AG10803 (cell line): ENCODE measurements around the gene ZXDA.

ENCODE experiments used
- DNase-seq: peaks from one replicate; pipeline ENCODE4 v3.0.0; 2010; ENCODE audit warnings: low read depth
- H3K4me3 ChIP-seq: 2 replicates; pipeline ENCODE4 v1.5.1; 2011; ENCODE audit warnings: mild to moderate bottlenecking, low read length, control low read depth
- TF ChIP-seq, protein P1 (sequence below): conservative IDR thresholded peaks from 2 replicates; pipeline ENCODE4 v1.5.1; 2011; ENCODE audit warnings: mild to moderate bottlenecking, low read length, control low read depth, inconsistent platforms

ZXDA gene, protein sequence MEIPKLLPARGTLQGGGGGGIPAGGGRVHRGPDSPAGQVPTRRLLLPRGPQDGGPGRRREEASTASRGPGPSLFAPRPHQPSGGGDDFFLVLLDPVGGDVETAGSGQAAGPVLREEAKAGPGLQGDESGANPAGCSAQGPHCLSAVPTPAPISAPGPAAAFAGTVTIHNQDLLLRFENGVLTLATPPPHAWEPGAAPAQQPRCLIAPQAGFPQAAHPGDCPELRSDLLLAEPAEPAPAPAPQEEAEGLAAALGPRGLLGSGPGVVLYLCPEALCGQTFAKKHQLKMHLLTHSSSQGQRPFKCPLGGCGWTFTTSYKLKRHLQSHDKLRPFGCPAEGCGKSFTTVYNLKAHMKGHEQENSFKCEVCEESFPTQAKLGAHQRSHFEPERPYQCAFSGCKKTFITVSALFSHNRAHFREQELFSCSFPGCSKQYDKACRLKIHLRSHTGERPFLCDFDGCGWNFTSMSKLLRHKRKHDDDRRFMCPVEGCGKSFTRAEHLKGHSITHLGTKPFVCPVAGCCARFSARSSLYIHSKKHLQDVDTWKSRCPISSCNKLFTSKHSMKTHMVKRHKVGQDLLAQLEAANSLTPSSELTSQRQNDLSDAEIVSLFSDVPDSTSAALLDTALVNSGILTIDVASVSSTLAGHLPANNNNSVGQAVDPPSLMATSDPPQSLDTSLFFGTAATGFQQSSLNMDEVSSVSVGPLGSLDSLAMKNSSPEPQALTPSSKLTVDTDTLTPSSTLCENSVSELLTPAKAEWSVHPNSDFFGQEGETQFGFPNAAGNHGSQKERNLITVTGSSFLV

DNA sequence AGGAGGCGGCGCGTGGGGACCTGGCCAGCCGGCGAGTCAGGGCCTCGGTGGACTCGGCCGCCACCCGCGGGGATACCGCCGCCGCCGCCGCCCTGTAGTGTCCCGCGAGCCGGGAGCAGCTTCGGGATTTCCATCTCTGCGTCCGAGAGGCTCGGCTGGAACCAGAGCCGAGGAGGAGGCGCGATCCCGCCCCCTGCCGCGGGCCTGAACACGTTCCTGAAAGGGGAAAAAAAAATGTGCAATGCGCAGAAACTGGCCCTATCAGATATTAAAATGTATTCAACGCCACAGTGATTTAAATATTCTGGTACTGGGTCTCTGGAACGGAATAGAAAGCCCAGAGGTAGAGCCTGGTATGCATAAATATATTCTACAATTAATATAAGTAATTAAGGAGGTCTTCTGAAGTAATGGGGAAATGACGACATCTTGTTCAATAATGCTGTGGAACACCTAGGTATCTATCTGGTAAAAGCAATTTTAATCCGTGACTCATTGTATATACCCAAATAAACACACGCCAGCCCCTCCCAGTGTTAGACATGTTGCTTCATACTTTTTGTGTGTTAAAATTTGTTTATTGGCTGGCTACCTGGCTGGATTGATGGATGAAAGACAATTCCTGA lies at the start of gene ZXDA:
TSS of gene ZXDA (minus strand) at position 172 of the 626 bp plus-strand sequence. CDS start at position 134, 38 bp downstream.
- peak within 1 kb of the TSS; percentile 52 for H3K4me3 ChIP-seq
- peak; percentile 25 for DNase-seq

DNA sequence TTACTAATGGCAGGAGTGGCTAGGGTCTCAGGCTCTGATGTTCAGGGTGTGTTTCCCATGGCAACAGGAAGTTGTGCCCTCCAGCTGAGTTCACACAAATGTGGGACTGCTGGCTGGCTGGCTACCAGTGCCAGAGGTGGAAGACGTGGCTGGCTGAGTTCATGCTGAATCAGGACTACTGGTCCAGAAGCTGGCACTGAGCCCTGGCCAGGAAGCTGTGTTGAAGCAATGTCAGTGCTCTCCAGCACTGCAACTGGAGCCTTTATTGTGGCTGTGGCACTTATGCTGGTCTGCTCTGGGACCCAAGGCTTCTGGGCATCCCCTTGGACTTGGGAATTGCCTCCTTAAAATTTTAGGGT lies 42.0 kb upstream of the ZXDA start:
- DNase-seq, result no peak
- no peak overlapping the region for H3K4me3 ChIP-seq
- TF ChIP-seq, protein P1, sequence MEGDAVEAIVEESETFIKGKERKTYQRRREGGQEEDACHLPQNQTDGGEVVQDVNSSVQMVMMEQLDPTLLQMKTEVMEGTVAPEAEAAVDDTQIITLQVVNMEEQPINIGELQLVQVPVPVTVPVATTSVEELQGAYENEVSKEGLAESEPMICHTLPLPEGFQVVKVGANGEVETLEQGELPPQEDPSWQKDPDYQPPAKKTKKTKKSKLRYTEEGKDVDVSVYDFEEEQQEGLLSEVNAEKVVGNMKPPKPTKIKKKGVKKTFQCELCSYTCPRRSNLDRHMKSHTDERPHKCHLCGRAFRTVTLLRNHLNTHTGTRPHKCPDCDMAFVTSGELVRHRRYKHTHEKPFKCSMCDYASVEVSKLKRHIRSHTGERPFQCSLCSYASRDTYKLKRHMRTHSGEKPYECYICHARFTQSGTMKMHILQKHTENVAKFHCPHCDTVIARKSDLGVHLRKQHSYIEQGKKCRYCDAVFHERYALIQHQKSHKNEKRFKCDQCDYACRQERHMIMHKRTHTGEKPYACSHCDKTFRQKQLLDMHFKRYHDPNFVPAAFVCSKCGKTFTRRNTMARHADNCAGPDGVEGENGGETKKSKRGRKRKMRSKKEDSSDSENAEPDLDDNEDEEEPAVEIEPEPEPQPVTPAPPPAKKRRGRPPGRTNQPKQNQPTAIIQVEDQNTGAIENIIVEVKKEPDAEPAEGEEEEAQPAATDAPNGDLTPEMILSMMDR, result no peak

DNA sequence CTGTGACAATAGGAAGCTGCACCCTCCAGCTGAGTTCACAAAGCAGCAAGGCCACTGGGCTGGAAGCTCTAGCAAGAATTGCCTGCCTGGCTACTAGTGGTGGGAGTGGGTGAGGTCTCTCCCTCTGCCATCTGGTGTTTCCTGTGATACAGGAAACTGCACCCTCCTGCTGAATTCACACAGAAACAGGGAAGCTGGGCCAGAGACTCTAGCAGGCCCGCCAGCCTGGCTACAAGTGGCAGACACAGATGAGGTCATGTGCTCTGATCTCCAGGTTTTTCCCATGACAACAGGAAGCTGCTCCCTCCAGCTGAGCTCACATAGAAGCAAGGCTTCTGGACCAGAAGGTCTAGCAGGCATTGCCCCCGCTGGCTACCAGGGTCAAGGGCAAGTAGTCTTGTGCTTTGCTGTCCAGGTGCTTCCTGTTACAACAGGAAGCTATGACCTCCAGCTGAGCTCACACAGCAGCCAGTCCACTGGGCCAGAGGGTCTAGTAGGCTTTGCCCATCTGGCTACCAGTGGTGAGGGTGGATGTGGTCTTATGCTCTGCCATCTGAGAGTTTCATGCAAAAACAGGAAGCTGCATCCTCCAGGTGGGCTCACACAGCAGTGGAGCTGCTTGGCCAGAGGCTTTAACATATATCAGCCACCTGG lies 41.5 kb upstream of the ZXDA start:
- H3K4me3 ChIP-seq, result no peak overlapping the region
- TF ChIP-seq, protein P1, result no peak

DNA sequence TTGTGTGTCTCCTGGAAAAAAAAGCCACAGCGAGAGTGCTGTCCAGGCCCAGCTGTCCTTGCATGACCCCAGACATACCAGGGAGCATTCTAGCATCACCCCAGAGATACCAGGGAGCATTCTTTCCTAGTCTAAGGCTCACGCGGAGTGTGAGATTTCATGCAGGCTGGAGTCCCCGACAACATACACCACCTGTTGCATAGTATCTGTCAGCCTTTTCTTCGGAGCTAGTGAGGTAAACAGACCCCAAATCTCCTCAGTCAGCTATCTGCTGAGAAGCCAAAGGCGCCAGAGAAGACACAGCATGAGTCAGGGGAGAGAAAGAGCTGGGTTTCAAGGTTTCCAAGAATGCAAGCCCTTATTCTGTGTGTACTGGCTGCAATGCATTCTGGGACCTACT lies 23.1 kb upstream of the ZXDA start:
- TF ChIP-seq, protein P1, result no peak
- no peak overlapping the region for H3K4me3 ChIP-seq
- DNase-seq, result no peak

More for the DNA sequence above, 41.5 kb upstream of the ZXDA start:
- no peak for DNase-seq

DNA sequence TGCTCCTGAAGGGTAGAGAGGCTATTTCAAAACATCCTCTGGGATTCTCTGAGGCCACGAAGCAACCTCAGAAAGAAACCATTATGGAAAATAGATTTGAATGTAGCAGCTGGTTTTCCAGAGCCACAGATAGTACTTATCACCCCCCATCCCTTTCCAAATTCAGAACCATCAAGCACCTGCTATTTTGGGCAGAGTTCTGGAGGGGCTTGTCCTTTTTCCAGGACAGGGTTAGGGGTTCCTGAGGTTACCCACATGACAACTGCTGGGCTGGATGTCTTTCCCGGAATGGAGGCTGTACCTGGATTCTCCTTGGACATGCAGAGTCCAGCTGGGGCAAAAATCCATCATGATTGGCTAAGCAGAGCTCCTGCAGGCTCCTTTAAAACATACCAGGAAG lies 22.0 kb upstream of the ZXDA start:
- TF ChIP-seq, protein P1, result no peak
- no peak for DNase-seq

DNA sequence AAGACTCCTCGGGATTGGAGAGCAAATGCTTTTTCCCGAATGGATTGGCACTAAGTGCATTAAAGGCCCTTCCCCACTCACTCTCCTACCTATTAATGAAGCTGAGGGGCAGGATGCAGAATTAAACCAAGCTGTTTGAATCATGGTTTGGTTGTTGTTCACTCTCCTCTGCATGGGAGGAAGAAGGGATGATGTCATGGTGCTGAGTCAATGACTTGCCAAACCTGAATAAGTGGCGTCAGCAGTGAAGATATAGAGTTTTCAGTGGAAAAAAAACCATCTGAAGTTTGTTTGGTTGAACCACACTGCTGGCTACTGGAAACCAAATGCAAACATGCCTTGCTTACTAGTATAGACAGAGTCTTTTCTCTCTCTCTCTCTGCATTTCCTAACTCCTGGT lies 19.8 kb upstream of the ZXDA start:
- TF ChIP-seq, protein P1, result no peak
- DNase-seq, result no peak

More for the DNA sequence above, 22.0 kb upstream of the ZXDA start:
- no peak overlapping the region for H3K4me3 ChIP-seq

DNA sequence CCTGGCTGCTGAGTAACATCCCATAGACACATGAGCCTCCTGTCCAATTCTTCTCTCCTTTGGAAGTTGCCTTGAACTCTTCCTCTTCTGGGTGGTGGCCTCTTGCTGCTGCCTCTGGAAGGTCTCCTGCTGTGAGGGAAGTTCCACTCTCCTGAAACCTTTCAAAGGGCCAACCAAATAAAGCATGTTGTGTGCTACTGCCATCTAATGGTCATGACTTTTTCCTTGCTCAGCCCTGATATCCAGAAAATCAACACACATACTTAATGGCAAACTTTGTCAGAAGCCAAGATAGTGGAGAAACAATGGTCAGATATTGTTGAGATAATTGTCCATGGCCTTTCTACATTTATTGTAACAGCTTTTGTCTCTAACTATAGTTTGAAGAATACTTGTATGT lies 19.1 kb upstream of the ZXDA start:
- TF ChIP-seq, protein P1, result peak; percentile 60
- no peak overlapping the region for H3K4me3 ChIP-seq
- DNase-seq, result peak; percentile 36

More for the DNA sequence above, 19.8 kb upstream of the ZXDA start:
- H3K4me3 ChIP-seq, result no peak overlapping the region
